ENCODE data around the gene TLX2.

The TLX2 gene

DNA sequence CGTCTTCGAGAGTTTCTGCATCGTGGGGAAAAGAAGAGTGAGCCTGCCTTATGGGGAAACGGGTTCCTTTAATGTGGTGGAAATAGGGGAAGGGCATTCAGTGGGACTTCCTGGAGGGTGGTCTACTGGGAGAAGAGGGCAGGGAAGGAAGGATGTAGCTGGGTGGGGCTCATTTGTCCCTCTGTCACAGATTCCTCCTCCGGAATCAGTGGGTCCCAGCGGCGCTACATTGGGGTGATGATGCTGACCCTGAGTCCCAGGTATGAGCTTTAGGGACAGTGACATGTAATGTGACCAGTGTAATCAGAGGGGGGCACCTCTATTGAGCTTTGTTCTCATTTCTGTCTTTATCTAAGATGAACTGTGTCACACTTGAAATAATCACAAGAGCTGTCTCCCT is 17.4 kb downstream of the TLX2 start:
- no peak for DNase-seq (ENCODE audit: low read depth in 2 of 2)

- DNase-seq (ENCODE audit: low read depth in 2 of 2): no peak
These were observed 18.0 kb downstream of the TLX2 start for GRCh38 chr2:74532222-74532621.

GRCh38 chr2:74533464-74533863 is 19.2 kb downstream of the TLX2 start:
- no peak for DNase-seq (ENCODE audit: low read depth in 2 of 2)

DNA sequence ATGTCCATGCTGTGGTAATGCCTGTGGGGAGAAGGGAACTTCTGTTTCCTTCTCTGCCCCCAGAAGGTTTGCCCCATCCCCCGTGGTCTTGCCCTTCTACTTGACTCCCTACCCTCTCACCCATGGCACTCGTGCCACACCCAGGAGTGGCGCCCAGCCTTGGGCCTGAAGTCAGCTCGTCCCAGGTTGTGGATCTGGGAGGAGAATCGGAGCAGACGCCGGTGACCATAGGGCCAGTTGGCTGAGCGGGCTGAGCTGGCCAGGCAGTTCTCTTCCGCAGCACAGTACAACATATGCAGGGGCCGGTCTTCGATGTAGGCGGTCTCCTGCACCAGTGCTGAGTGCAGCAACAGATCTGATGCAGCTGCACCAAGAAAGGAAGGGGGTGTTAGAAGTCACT is 20.2 kb downstream of the TLX2 start:
- DNase-seq (ENCODE audit: low read depth in 2 of 2): no peak

GRCh38 chr2:74535440-74535965 is 21.3 kb downstream of the TLX2 start:
- DNase-seq (ENCODE audit: low read depth in 2 of 2): no peak

GRCh38 chr2:74536166-74536950 is 22.1 kb downstream of the TLX2 start:
- DNase-seq (ENCODE audit: low read depth in 2 of 2): no peak

DNA sequence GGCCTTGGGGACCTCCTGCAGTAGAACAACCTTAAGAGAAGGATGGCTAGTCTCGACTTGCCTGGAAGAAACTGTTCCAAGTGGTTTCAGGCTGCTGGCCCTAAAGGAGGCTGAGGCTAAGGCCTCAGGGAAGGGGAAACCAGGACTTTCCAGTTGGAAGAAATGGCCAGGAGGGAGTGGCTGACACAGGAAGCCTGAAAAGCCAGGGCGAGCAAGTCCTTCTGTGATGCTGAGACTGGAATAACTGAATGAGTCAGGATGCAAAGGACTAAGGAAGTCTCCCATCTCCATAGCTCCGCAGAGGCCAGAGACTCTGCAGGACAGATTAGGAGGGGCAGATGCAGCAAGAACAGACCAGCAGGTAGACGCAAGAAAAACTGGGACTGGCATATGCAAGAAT is 22.9 kb downstream of the TLX2 start:
- no peak for DNase-seq (ENCODE audit: low read depth in 2 of 2)

DNA sequence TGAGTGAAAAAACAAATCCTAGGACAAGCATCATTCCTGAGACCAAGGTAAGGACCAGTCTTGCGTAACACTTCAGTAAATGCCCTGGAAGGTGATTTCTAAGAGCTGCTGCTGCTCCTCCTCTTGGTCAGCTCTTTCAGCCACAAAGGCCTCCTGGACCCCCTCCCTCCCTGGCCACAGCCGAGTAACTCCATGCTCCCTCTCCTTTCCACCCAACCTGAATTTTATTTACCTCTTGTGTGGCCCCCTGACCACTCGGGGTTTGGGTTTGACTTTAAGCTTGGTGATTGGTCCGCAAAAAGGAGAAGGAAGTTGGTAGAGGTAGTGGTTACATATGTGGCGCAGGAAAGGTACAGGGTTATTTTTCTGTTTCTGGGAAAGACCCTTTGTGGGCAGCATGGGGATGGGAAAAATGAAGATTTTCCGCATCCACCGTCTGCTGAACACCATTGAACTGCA is 24.7 kb downstream of the TLX2 start:
- DNase-seq (ENCODE audit: low read depth in 2 of 2): no peak

GRCh38 chr2:74540291-74540690 is 26.0 kb downstream of the TLX2 start:
- DNase-seq (ENCODE audit: low read depth in 2 of 2): no peak

DNA sequence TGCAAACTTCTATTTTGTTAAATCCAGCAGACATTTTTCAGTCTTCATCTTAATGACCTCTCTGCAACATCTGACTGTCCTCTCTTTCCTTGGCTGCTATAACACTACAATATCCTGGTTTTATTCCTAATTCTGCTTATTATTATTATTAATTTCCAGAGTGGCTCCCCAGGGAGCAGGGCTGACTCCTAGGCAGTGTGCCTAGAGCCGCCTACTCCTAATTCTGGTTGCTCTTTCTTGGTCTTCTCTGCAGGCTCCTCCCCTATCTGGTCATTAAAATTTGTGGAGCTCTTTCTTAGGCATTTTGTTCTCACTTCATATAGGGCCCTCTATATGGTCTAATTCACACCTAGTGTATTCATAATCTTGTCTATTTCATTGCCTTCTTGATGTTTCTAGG is 28.7 kb downstream of the TLX2 start:
- no peak for DNase-seq (ENCODE audit: low read depth in 2 of 2)

GRCh38 chr2:74544634-74545033 is 30.4 kb downstream of the TLX2 start:
- no peak for DNase-seq (ENCODE audit: low read depth in 2 of 2)

- DNase-seq (ENCODE audit: low read depth in 2 of 2): no peak
These were observed 31.8 kb downstream of the TLX2 start for GRCh38 chr2:74546004-74546403.

DNA sequence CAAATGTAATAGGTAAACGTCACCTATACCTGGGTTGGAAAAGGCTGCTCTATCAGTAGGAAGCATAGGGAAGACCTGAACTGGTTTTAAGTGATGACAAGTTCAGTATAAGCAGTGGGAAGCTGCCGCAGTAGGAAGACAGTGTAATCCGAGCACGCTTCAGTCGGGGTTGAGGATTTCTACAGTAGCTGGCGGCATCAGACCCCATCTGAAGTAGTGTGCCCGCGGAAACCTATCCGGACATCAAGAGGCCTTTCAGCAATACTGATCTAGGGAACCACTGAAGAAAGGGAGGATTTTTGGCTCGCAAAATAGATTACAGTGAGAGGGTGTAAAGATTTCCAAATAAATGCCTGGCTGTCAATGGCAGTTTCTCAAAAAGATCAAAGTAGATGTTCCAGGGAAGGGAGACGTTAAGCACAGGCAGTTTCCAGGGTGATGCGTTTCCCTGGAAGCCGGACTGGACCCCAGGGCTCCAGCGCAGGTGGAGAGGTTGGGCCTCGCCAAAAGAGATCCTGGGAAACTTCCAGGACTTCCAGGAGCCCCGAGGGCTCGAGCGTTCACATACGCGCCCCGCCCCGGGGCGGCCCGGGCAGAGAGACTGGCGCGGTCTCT is 34.1 kb downstream of the TLX2 start:
- DNase-seq (ENCODE audit: low read depth in 2 of 2): no peak

- DNase-seq (ENCODE audit: low read depth in 2 of 2): no peak
These were observed 34.9 kb downstream of the TLX2 start for GRCh38 chr2:74548900-74549826.

DNA sequence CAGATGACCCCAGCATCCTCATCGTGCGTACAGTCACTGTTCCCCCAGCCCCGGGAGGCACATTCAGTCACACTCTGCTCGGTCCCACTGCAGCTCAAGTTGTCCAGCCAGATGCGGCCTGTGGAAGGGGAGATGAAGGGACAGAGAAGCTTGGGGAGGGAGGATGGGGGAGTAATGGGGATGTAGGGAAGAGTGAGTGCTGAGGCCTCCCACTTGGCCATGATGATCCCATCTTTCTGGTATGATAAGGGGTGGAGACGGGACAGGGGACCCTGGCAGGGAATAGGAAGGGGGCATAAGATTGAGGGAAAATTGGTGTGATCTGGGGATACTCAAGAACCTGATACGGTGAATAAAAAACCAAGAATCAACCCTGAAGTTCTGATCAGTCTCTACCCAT is 36.0 kb downstream of the TLX2 start:
- no peak for DNase-seq (ENCODE audit: low read depth in 2 of 2)

DNA sequence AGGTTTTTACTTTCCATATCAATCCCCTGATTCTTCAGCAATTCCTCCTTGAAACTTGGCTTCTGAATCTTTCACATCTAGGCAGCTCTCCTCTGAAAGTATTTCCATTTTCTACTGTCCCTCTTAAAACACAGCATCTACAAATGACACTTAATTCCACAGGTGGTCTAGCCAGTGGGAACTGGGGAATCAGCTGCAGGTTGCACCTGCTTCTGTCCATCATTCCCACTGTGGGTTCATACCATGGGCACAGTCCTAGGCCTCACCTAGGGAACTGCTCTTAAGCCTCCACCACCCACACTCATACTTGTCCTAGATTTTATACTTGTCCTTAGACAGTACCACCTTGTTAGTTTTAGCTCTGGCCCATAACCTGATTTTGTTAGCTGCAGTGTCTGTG is 37.3 kb downstream of the TLX2 start:
- DNase-seq (ENCODE audit: low read depth in 2 of 2): no peak

DNA sequence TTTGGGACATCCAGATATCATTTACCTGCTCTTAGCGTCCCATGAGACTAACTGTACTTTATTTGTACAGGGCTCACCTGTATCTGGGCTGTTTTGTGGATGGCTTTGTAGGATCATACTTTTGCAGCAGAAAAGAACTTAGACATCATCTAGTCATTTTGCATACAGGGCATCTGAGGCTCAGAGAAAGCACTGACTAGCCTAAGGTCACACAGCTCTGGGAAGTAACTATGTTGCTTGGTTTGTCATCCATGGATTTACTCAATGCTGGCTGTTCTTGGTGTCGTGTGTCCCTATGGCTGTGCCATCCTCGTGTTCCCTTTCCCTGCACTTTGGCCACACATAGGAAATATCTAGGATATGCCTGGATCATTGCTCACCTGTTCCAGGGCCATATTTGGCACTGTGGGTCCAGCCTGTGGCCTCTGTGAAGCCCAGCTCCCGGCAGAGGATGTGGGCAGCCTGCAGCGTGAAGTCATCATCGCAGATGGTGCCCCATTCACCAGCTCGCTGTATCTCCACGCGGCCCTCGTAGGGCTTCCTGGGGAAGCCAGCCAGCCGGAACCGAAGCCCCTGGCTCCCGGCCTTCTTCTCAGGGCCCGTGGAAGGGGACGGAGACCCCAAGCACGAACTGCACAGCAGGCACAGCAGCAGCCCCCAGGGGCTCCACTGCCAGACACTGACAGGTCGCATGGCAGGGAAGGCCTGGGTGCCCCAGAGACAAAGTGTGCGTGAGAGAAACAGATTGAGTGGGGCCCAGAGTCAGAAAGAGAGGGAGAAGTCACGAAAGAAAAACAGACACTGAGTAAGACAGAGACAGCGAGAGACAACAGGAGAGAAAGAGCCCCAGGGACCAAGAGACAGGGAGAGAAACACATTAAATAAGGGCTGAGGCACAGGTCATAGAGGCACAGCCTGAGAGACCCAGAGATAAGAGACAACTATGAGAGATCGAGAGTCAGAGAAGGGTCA is 38.0 kb downstream of the TLX2 start:
- no peak for DNase-seq (ENCODE audit: low read depth in 2 of 2)

DNA sequence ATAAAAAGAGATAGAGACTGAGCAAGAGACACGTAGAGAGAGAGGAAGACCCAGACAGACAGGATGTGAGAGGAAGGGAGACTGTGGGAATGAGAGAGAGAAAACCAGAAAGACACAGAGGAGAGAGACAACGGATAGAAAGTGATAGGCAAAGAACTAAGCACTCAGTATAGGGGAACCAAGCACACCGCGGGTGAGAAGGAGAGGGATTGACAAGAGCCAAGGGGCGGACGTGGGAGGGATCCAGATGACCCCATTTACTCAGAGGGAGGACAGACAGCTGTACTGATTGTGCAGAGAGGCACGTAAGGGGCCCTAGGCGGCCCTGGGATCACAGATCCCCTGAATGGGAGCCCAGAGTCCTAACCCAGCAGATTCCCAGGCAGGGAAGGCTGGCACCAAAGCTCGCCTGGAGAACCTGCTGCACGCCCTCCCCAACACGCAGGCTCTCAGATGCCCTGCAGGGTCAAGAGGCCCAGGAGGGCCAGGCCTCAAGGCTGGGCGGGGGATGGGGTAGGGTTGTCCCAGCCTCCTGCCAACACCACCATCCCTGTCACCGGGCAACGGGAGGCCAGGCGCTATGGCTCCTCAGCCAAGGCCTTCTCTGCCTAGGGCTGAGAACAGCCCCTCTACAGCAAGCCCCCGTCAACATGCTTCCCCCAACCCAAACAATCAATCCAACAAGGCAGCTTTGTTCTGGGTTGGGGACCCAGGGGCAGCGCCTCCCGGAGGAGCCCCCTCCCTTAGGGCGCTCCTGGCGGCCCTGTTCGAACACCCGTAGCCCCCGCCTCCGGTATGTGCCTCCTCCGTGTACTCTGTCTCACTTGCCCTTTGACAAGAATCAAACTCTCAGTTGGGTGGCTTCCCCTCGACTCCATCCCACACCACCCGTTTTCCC is 38.9 kb downstream of the TLX2 start:
- DNase-seq (ENCODE audit: low read depth in 2 of 2): no peak

DNA sequence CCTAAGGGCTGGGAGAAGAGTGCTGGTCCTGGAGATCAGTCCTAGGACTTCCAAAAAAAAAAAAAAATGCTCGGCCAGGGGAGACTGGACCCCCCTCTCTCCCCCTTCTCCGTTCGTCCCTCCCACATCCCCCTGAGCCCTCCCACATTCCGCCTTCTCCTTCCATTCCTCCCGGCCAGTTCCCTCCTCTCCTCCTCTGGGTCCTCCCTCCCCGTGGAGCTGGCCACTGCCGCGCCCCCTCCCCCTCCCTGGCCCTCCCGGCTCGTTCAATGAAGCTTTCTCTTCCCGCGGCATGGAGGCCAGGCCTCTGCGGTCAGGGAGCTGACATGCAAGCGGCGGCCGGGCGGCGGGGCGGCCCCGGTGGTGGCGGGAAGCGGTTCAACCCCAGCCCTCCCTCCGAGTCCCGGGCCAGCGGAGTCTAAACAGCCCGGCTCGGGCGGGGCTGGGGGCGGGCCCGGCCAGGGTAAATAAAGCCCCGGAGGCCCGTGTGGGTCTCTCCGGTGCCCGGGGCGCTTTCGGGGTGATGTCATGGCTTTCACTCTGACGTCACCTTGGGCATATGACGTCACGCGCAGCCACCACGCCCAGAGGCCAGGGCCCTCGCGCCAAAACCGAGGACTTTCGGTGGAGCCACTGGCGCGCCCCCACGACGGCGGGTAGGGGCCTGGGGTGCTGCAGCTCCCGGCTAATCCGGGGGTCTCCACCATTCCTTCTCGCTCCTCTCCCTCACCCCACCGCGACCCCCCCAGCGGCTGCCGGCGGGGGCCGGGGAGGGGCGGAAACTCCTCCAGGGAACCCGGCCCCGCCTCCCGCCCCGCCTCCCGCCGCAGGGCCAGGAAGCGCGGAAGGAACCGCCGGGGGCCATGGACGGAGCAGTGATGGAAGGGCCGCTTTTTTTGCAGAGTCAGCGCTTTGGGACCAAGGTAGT is 39.9 kb downstream of the TLX2 start, which contains the start of the genes DOK1 and LOXL3:
DOK1 (plus strand) TSS at position 829 of the 928 bp plus-strand sequence; CDS start at position 864, 35 bp downstream.
LOXL3 (minus strand) TSS at position 51 of the 928 bp plus-strand sequence. CDS start 1,308 bp downstream, outside the sequence.
- DNase-seq (ENCODE audit: low read depth in 2 of 2): peak; percentile 54 to 64

Data from activated CD8-positive, alpha-beta memory T cell treated with anti-CD3 and anti-CD28 coated beads for 4 hours (primary cell).